ENCODE measurements around the gene ARPC1B. TPM values are rescaled to one million over a fixed set of nuclear protein-coding genes. Genes with fewer than 3 reads are reported as not detected.

ARPC1B gene
- total and polyA plus RNA-seq, 2 of the 8 experiments (the other 6 are each of a cell fraction or from before 2014, with no cell fraction given) = 64.5 to 115 TPM

- TF ChIP-seq PHF8 (conservative IDR thresholded peaks at IDR 0.05; ENCODE audit: low read depth, low read length) = peak; percentile 99
- TF ChIP-seq NANOG (IDR thresholded peaks at IDR 0.05; ENCODE audit: insufficient read depth, low read depth, low read length, poor library complexity, severe bottlenecking) = no peak
- TF ChIP-seq ATF2 (IDR thresholded peaks at IDR 0.05; ENCODE audit: low read length) = no peak
These were observed 64.3 kb downstream of the ARPC1B start, which contains the start of the genes CPSF4 and PTCD1 (continued) for GRCh38 chr7:99438573-99439480.

Data from H1 (cell line).